H1 (cell line): ENCODE data around the gene COX5A. TPM values are rescaled to one million over a fixed set of nuclear protein-coding genes. Genes with fewer than 3 reads are reported as not detected.

Experiments
- CTCF ChIA-PET: fragments of 300-600 bp; sonication (Branson Sonifier 250); formaldehyde crosslinking; loops from one replicate; lab custom pipeline; 2021; ENCODE audit not compliant: partially characterized antibody; lab: Charles Lee
- POLR2A ChIA-PET: fragments of 300-600 bp; sonication (Branson Sonifier 250); formaldehyde crosslinking; loops from one replicate; lab custom pipeline; 2021; ENCODE audit warnings: inconsistent platforms; ENCODE audit not compliant: partially characterized antibody; lab: Charles Lee
- DNase-seq, 2 experiments: peaks; one replicate each; pipeline versions ENCODE4 v3.0.0 to v3.0.0-alpha.2; 2010 to 2022; ENCODE audit warnings: low spot score in 2 of 2, low read depth in 1 of 2, mixed read lengths in 1 of 2
- FAIRE-seq: peaks from 2 replicates; lab custom pipeline; 2011; peaks lifted over from hg19 to GRCh38; lab: Jason Lieb, UNC
- H2AFZ ChIP-seq: 2 replicates; pipeline ENCODE4 v1.8.1; 2012; ENCODE audit warnings: low read length, inconsistent platforms
- H2AK5ac ChIP-seq: 2 replicates; pipeline ENCODE4 v1.6.1; 2013; ENCODE audit warnings: low read depth, low read length
- H2BK120ac ChIP-seq: replicated peaks from 2 replicates; pipeline ENCODE3; 2013; ENCODE audit warnings: low read depth, low read length, inconsistent platforms
- H2BK12ac ChIP-seq: 2 replicates; pipeline ENCODE4 v1.6.1; 2013; ENCODE audit warnings: low read depth, low read length
- H2BK15ac ChIP-seq: 2 replicates; pipeline ENCODE4 v1.6.1; 2013; ENCODE audit warnings: low read length
- H2BK20ac ChIP-seq: 2 replicates; pipeline ENCODE4 v1.6.1; 2013; ENCODE audit warnings: low read length
- H2BK5ac ChIP-seq: 2 replicates; pipeline ENCODE4 v1.6.1; 2013; ENCODE audit warnings: low read depth, low read length
- H3K14ac ChIP-seq: 2 replicates; pipeline ENCODE4 v1.6.1; 2013; ENCODE audit warnings: inconsistent platforms; ENCODE audit not compliant: insufficient read length
- H3K18ac ChIP-seq: 2 replicates; pipeline ENCODE4 v1.6.1; 2013; ENCODE audit warnings: low read length; ENCODE audit errors: extremely low read depth
- H3K23ac ChIP-seq: 2 replicates; pipeline ENCODE4 v1.6.1; 2013; ENCODE audit warnings: inconsistent platforms; ENCODE audit not compliant: insufficient read length
- H3K23me2 ChIP-seq: 2 replicates; pipeline ENCODE4 v1.6.1; 2013; ENCODE audit warnings: low read depth, low read length
- H3K27ac ChIP-seq: 2 replicates; pipeline ENCODE4 v1.6.1; 2011; ENCODE audit warnings: low read depth, low read length, inconsistent platforms
- H3K27me3 ChIP-seq, 4 experiments: replicated peaks in 1 of 4; 1 replicate in 1 of 4; 2 replicates in 3 of 4; pipeline versions ENCODE4 v1.6.1 to v1.8.1; 2011 to 2013; ENCODE audit warnings: low read length in 3 of 4, mild to moderate bottlenecking in 3 of 4, inconsistent platforms in 2 of 4, mixed read lengths in 2 of 4, moderate library complexity in 1 of 4; ENCODE audit not compliant: control insufficient read depth in 3 of 4, insufficient read depth in 3 of 4; ENCODE audit errors: extremely low read depth in 1 of 4
- H3K36me3 ChIP-seq, 4 experiments: 2 replicates each; pipeline versions ENCODE4 v1.6.1 to v1.8.1; 2011 to 2013; ENCODE audit warnings: mild to moderate bottlenecking in 4 of 4, low read length in 3 of 4, moderate library complexity in 2 of 4, control low read depth in 1 of 4, inconsistent platforms in 1 of 4; ENCODE audit not compliant: insufficient read depth in 4 of 4, control insufficient read depth in 2 of 4
- H3K4ac ChIP-seq: replicated peaks from 2 replicates; pipeline ENCODE3; 2013; ENCODE audit warnings: low read length, low read depth, mixed read lengths, inconsistent platforms; ENCODE audit not compliant: insufficient read length
- H3K4me1 ChIP-seq, 4 experiments: replicated peaks in 1 of 4; 1 replicate in 1 of 4; 2 replicates in 3 of 4; pipeline versions ENCODE4 v1.6.1 to v1.8.1; 2011 to 2013; ENCODE audit warnings: low read length in 3 of 4, inconsistent platforms in 2 of 4, mixed read lengths in 1 of 4; ENCODE audit not compliant: insufficient read depth in 4 of 4, control insufficient read depth in 3 of 4
- H3K4me2 ChIP-seq, 2 experiments: 2 replicates each; pipeline versions ENCODE4 v1.6.1 to v1.8.1; 2011 to 2013; ENCODE audit warnings: low read depth in 2 of 2, low read length in 2 of 2, control low read depth in 1 of 2, inconsistent platforms in 1 of 2, mild to moderate bottlenecking in 1 of 2; ENCODE audit not compliant: insufficient read depth in 1 of 2
- H3K4me3 ChIP-seq, 4 experiments: fragments of 200-600, 300-600 bp in 1 of 4; sonication (generic), shearing (Covaris generic), sonication (Bioruptor Twin) in 1 of 4; 2 replicates each; pipeline versions ENCODE4 v1.5.1 to v1.8.1; 2011 to 2016; ENCODE audit warnings: low read length in 4 of 4, low read depth in 3 of 4, control low read depth in 2 of 4, inconsistent platforms in 2 of 4, mild to moderate bottlenecking in 2 of 4, mixed read lengths in 1 of 4, moderate library complexity in 1 of 4; ENCODE audit not compliant: insufficient read depth in 2 of 4; ENCODE audit errors: extremely low read depth in 1 of 4
- H3K56ac ChIP-seq: replicated peaks from 2 replicates; pipeline ENCODE3; 2013; ENCODE audit warnings: low read depth, mild to moderate bottlenecking, mixed read lengths, low read length, inconsistent platforms; ENCODE audit not compliant: insufficient read length
- H3K79me1 ChIP-seq: 2 replicates; pipeline ENCODE4 v1.6.1; 2013; ENCODE audit warnings: low read depth, low read length, control low read depth
- H3K79me2 ChIP-seq, 2 experiments: 2 replicates each; pipeline versions ENCODE4 v1.6.1 to v1.8.1; 2012 to 2013; ENCODE audit warnings: low read length in 2 of 2, mild to moderate bottlenecking in 2 of 2, inconsistent platforms in 1 of 2; ENCODE audit not compliant: insufficient read depth in 2 of 2, control insufficient read depth in 1 of 2
- H3K9ac ChIP-seq, 4 experiments: replicated peaks in 1 of 4; 1 replicate in 1 of 4; 2 replicates in 3 of 4; pipeline versions ENCODE4 v1.6.1 to v1.8.1; 2011 to 2013; ENCODE audit warnings: low read depth in 3 of 4, low read length in 3 of 4, control low read depth in 2 of 4, mild to moderate bottlenecking in 2 of 4, moderate library complexity in 2 of 4, inconsistent platforms in 1 of 4; ENCODE audit errors: extremely low read depth in 1 of 4
- H3K9me3 ChIP-seq, 2 experiments: 2 replicates each; pipeline versions ENCODE4 v1.6.1 to v1.8.1; 2012 to 2013; ENCODE audit warnings: mild to moderate bottlenecking in 2 of 2, moderate library complexity in 2 of 2, control low read depth in 1 of 2, inconsistent platforms in 1 of 2, low read depth in 1 of 2, low read length in 1 of 2, mixed read lengths in 1 of 2; ENCODE audit not compliant: insufficient read depth in 2 of 2
- H4K20me1 ChIP-seq, 2 experiments: replicated peaks in 1 of 2; 2 replicates each; pipeline versions ENCODE3 to v1.8.1; 2011 to 2013; ENCODE audit warnings: inconsistent platforms in 2 of 2, low read length in 2 of 2, mild to moderate bottlenecking in 1 of 2; ENCODE audit not compliant: insufficient read depth in 2 of 2, control insufficient read depth in 1 of 2
- H4K5ac ChIP-seq: 2 replicates; pipeline ENCODE4 v1.6.1; 2013; ENCODE audit warnings: low read length, low read depth, mixed read lengths, inconsistent platforms; ENCODE audit not compliant: insufficient read length
- H4K8ac ChIP-seq: 2 replicates; pipeline ENCODE4 v1.8.0; 2013; ENCODE audit warnings: mild to moderate bottlenecking, moderate library complexity, low read length, inconsistent platforms; ENCODE audit not compliant: insufficient read depth; ENCODE audit errors: extremely low read depth
- H4K91ac ChIP-seq: replicated peaks from 2 replicates; pipeline ENCODE3; 2013; ENCODE audit warnings: low read length, mixed read lengths, inconsistent platforms; ENCODE audit not compliant: insufficient read length
- PHF8 ChIP-seq: fragments of 200-600 bp; sonication (generic); conservative IDR thresholded peaks from 2 replicates; pipeline ENCODE4 v1.7.1; 2012; ENCODE audit warnings: low read depth, mild to moderate bottlenecking, inconsistent platforms, low read length, moderate library complexity
- WGBS, 2 experiments: shearing (Covaris generic) in 1 of 2; methylation state at CpG; one replicate each; pipeline versions ENCODE4 v1.1.6 to v1.1.7; 2013 to 2015; ENCODE audit warnings: low lambda C conversion rate in 2 of 2, mixed read lengths in 2 of 2, inconsistent platforms in 1 of 2, low coverage in 1 of 2, missing lambda C conversion rate in 1 of 2; ENCODE audit not compliant: insufficient replicate concordance in 2 of 2, insufficient coverage in 1 of 2, insufficient read length in 1 of 2; ENCODE audit errors: extremely low coverage in 1 of 2, missing lambda C conversion rate in 1 of 2; 5-methylcytosine and 5-hydroxymethylcytosine counted together
- polyA plus RNA-seq, 7 experiments: library from polyadenylated mRNA; depleted of rRNA in 3 of 7; stranded (reverse) in 5 of 7; unstranded in 2 of 7; fragments of >200 nt in 5 of 7; fragments of 200-250 nt in 2 of 7; gene quantifications; 1 replicate in 5 of 7; 2 replicates in 1 of 7; 4 replicates in 1 of 7; pipeline versions ENCODE4 v1.2.1 to v1.2.3, GENCODE V29; 2011 to 2013; ENCODE audit warnings: missing spikeins in 2 of 7, mixed read lengths in 2 of 7
- total RNA-seq: library from RNA; stranded (reverse); fragmentation: NEBNext Ultra II Directional; extraction: Animal tissue kit (Norgen Biotek cat#: 25700); gene quantifications from 2 replicates; pipeline ENCODE4 v1.2.1, GENCODE V29; 2021

COX5A gene
- total and polyA plus RNA-seq, 2 of the 8 experiments (the other 6 are each of a cell fraction or from before 2014, with no cell fraction given): 270 to 367 TPM

GRCh38 chr15:74951006-74951405 is 13.1 kb upstream of the COX5A start:
- Histone ChIP-seq H3K4me1 (peaks cover 3 to 24% (median 11%) of the 10 kb centered on the region in 4 experiments), H4K20me1 (peaks cover 0 to 4% of the 10 kb centered on the region in 2 experiments)
- POLR2A ChIA-PET: interaction anchor here (1.0 to 2.9 kb wide), 6 partner anchors 9 to 61 kb away, joined by 3 to 16 read pairs (median 6); partner anchors contain the start of genes COX5A, FAM219B and MPI

More at GRCh38 chr15:74951006-74951405, 13.1 kb upstream of the COX5A start:
- H3K23me2 ChIP-seq: peaks cover 10% of the 10 kb centered on the region; the same call in 1 of the 2 replicates
- H3K18ac ChIP-seq: no peak overlapping the region
- no peak overlapping the region for H3K27ac ChIP-seq
- no peak overlapping the region for H4K91ac ChIP-seq
- H3K4ac ChIP-seq: no peak overlapping the region
- no peak overlapping the region for H3K14ac ChIP-seq
- no peak overlapping the region; the same call in 1 of the 2 replicates for H4K8ac ChIP-seq
- no peak overlapping the region for H2BK120ac ChIP-seq
- no peak overlapping the region for H2AK5ac ChIP-seq
- peaks cover 0 to 19% of the 10 kb centered on the region in 2 experiments; a peak in 2 of 4 replicates for H3K79me2 ChIP-seq
- peak overlapping the region; percentile 3; the same call in 1 of the 2 replicates for H2BK12ac ChIP-seq
- CTCF ChIA-PET: interaction anchor here (0.6 to 6.1 kb wide), 52 partner anchors 8 to 701 kb away, joined by 3 to 52 read pairs (median 5); partner anchors contain the start of genes COX5A, FAM219B and ULK3
- H3K56ac ChIP-seq: no peak overlapping the region
- TF ChIP-seq PHF8: no peak
- H3K36me3 ChIP-seq: no peaks in the 10 kb centered on the region
- H3K27me3 ChIP-seq: peaks cover 0 to 12% (median 10%) of the 10 kb centered on the region in 4 experiments; a peak in 5 of 7 replicates
- H3K4me3 ChIP-seq: no peak overlapping the region
- peak overlapping the region; percentile 37; the same call in 1 of the 2 replicates for H2BK20ac ChIP-seq
- peak overlapping the region in 1 of 2 experiments; percentile 40; a peak in 1 of 4 replicates for H3K4me2 ChIP-seq
- FAIRE-seq (no peak), DNase-seq (no peak)
- H2BK15ac ChIP-seq: 0 out of 2 replicates have a peak overlapping the region, but pooled peaks have one; percentile 63
- no peak overlapping the region for H3K23ac ChIP-seq
- H2BK5ac ChIP-seq: no peak overlapping the region
- no peak overlapping the region for H2AFZ ChIP-seq
- no peaks in the 10 kb centered on the region for H3K9me3 ChIP-seq
- no peak overlapping the region for H3K9ac ChIP-seq
- WGBS, 2 experiments: 82% methylated on average over 3 of the region's 3 CpGs; no CpG with 5 or more reads in 1 of the 2 experiments
- no peak overlapping the region for H4K5ac ChIP-seq
- 0 out of 2 replicates have a peak, but pooled peaks cover 2% of the 10 kb centered on the region for H3K79me1 ChIP-seq
